Jurkat, Clone E6-1 (cell line): ENCODE measurements around the gene TMC6.
A peak's percentile ranks its signal among the peaks of the same experiment; 100 is the strongest.

Experiments
- DNase-seq: peaks from one replicate; pipeline ENCODE4 v3.0.0-alpha.2; 2011; ENCODE audit warnings: low read depth, low spot score
- H3K4me3 ChIP-seq: 2 replicates; pipeline ENCODE4 v1.5.1; 2011; ENCODE audit warnings: mild to moderate bottlenecking, low read length, control low read depth, moderate library complexity

TMC6 gene

DNA sequence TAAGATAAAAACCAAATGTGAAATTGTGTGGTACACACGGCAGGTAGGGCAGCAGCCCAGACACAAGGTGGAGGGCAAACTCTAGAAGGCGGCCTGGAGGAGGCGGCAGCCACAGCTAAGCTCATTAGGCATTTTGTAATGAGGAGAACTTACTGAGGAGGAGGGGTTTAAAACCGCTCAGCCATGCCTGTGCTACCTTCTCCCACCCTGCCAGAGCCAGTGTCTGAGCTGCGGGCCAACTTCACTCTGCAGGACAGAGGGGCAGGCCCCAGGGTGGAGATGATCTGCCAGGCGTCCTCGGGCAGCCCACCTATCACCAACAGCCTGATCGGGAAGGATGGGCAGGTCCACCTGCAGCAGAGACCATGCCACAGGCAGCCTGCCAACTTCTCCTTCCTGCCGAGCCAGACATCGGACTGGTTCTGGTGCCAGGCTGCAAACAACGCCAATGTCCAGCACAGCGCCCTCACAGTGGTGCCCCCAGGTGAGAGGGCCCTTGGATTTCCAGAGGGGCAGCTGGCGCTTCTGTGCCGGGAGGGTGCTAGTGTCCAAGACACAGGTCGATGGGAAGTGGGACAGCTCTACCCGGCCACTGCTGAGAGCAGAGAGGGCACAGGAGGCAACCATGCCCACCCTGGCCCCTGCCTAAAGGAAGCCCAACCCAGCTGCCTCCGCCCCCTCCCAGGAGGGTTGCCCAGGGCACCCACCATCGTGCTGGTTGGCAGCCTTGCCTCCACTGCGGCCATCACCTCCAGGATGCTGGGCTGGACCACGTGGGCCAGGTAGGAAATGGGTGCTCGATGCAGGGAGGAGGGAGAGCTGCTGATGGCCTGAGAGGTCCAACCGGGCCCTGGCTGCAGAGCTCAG lies 35.6 kb upstream of the TMC6 start:
- no peak overlapping the region for H3K4me3 ChIP-seq
- DNase-seq, result no peak

DNA sequence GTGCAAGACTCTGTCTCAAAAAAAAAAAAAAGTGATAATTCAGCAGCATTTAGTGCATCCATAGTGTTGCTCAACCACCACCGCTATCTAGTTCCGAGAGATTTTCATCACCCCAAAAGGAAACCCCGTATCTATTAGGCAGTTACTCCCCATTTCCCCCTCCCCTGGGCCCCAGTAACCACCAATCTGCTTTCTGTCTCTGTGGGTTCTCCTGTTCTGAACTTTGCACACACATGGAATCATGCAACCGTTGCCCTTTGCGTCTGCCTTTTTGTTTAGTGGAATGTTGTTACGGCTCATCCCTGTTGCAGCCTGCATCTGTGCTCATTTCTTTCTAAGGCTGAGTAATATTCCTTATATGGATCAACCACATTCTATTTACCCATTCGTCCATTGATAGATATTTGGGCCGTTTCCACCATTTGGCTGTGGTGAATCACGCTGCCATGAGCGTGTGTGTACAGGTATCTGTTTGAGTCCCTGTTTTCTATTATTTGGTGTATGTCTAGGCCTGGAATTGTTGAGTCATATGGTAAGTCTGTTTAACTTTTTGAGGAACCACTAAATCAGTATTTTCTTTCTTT lies 31.1 kb upstream of the TMC6 start:
- no peak for DNase-seq
- no peak overlapping the region for H3K4me3 ChIP-seq

- no peak for DNase-seq
- H3K4me3 ChIP-seq, result no peak overlapping the region
Measured at GRCh38 chr17:78154903-78155811, 26.6 kb upstream of the TMC6 start.

DNA sequence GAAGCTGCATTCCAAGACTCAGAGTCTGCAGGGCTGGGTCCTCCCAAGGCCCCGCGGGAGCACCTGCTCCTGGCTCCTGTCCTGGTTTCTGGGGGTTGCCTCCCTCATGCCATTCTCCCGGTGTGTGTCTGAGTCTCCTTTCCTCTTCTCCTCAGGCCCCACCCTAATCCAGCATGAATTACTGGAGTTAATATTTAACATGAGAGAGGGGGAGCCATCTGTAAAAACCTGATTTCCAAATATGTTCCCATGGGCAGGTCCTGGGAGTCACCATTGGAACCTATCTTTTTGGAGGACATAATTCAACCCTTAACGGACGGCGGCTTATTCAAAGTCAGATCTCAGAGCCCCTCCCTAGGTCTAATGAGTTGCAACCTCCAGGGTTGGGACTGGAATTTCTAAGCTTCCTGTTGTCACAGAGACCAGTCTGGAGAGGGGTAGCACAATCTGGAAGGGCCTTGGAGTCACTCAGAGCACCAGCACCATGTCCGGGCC lies 23.0 kb upstream of the TMC6 start:
- DNase-seq, result no peak
- no peak overlapping the region for H3K4me3 ChIP-seq

- DNase-seq, result no peak
- no peak overlapping the region for H3K4me3 ChIP-seq
Measured at GRCh38 chr17:78148286-78149016, 19.9 kb upstream of the TMC6 start.

GRCh38 chr17:78147315-78147998 lies 18.9 kb upstream of the TMC6 start:
- no peak overlapping the region for H3K4me3 ChIP-seq
- DNase-seq, result no peak

GRCh38 chr17:78146881-78147280 lies 18.3 kb upstream of the TMC6 start:
- DNase-seq, result no peak

GRCh38 chr17:78146471-78146869 lies 17.9 kb upstream of the TMC6 start:
- H3K4me3 ChIP-seq, result no peak overlapping the region
- no peak for DNase-seq

More at GRCh38 chr17:78146881-78147280, 18.3 kb upstream of the TMC6 start:
- no peak overlapping the region for H3K4me3 ChIP-seq

- H3K4me3 ChIP-seq, result no peak overlapping the region
- no peak for DNase-seq
Measured at GRCh38 chr17:78144736-78145641, 16.4 kb upstream of the TMC6 start.

GRCh38 chr17:78144147-78144719 lies 15.7 kb upstream of the TMC6 start:
- no peak overlapping the region for H3K4me3 ChIP-seq
- DNase-seq, result no peak

DNA sequence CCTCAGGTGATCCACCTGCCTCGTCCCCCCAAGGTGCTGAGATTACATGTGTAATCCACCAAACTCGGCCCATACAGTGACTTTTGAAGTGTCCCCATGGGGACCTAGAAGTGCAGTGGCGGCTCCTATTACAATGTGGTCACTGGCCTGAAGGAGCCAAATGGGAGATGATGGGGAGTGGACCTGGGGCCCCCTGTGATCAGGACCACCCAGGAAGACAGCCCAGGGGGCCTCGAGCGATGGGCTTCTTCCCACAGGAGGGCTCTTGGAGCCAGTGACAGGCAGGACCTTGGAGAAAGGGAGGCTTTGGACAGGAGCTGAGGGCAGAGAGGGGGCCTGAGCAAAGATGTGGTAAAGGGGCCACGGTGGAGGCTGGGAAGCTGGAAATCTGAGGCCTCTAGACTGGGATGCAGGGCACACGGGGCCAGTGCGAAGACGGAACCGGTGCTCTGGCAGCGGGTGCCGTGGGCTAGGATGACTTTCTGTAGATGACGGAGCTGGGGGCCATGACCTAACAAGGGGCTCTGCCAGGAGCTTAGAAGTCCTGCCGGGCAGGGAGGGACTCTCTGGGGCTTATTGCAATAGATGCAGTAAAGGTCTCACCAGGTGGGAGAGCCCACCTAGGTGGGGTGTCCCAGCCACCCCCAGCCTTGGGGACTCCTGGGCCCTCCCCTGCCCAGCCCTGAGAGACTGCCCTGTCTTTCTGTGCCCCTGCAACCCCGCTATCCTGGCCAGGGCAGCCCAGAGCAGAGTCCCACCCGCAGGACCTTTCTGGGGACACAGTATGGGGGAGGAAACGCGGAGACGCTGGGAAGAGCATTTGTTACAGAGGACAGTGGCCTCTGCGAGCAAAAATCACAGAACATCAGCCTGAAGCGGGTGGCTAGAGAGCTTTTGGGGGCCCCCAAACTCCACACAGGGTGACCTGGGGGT lies 14.9 kb upstream of the TMC6 start:
- no peak for DNase-seq
- no peak overlapping the region for H3K4me3 ChIP-seq

DNA sequence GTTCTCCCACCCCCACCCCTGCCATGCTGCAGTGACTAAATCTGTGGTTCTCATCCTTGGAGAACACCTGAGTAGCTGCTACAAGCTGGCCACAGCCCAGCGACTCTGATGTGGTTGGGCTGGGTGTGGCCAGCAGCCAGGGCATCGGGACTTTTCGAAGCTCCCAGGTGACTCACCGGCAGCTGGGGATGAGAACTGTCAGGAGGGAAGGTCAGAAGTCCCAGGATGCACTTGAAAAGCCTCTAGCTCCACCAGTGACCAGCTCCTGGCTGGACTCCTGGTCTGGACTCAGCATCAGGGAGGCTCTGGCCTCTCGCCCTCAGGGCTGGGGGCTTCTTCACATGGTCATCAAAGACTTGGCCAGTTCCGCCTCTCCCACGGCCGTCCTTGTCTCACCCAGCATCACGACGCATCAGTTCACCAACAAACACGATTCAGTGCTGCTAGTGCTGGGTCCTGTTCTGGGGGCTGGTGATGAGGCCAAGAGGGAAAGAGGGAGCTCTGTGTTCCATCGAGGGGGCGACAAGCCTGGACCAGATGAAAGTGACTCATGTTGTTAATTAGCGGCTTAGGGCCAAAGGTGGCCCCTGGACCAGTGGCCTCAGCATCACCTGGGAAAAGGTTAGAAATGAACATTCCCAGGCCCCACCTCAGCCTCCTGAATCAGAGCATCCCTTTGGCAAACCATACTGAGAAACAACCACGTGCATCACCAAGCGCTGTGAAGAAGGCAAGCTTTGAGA lies 13.7 kb upstream of the TMC6 start:
- DNase-seq, result no peak

GRCh38 chr17:78141437-78142118 lies 13.0 kb upstream of the TMC6 start:
- no peak overlapping the region for H3K4me3 ChIP-seq
- DNase-seq, result no peak

More for the DNA sequence above, 13.7 kb upstream of the TMC6 start:
- H3K4me3 ChIP-seq, result no peak overlapping the region

DNA sequence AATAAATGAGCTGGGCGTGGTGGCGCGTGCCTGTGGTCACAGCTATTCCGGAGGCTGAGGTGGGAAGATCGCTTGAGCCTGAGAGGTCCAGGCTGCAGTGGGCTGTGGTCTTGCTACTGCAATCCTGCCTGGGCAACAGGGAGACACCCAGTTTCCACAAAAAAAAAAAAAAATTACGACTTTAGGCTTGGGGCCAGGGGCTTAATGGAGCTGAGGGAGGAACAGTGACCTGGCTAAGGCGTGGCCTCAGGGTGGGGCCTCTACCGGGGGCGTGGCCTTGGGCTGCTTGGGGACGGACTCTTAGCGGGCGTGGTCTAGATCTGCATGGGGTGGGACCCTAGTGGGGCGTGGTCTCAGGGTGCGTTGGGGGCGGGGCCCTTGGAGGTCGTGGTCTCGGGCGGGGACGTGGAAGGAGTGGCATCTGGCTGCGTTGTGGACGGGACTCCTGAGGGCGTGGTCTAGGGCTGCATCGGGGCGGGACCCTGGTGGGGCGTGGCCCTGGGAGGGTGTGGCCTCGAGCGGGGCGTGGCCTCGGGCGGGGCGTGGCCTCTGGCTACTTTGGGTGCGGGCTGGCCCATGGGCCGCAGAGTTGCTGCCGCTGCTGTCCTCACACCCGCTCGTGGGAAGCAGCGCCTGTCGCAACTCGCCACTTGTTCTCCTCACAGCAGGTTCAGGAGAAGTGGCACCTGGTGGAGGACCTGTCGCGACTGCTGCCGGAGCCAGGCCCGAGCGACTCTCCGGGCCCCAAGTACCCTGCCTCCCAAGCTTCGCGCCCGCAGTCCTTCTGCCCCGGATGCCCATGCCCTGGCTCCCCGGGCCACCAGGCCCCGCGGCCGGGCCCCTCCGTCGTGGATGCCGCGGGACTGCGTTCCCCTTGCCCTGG lies 11.9 kb upstream of the TMC6 start:
- DNase-seq, result peak; percentile 93
- H3K4me3 ChIP-seq, result no peak overlapping the region
